BJ (cell line): ENCODE results near the gene TTC7B. TPM values are rescaled to one million over a fixed set of nuclear protein-coding genes. Genes with fewer than 3 reads are reported as not detected.

Experiments used
- CTCF ChIA-PET: fragments of 350-600 bp; formaldehyde crosslinking; extraction: SDS; loops from one replicate; lab custom pipeline; 2021; ENCODE audit warnings: antibody characterized with exemption, inconsistent platforms; lab: Yijun Ruan, JAX
- POLR2A ChIA-PET: fragments of 300-600 bp; sonication (Branson Sonifier 250); formaldehyde crosslinking; extraction: SDS; loops from one replicate; lab custom pipeline; 2021; ENCODE audit warnings: antibody characterized with exemption; lab: Charles Lee
- DNase-seq: peaks from one replicate; pipeline ENCODE4 v3.0.0-alpha.2; 2011; ENCODE audit warnings: low read depth
- H3K27me3 ChIP-seq: 2 replicates; pipeline ENCODE4 v1.6.0; 2011; ENCODE audit warnings: low read length; ENCODE audit not compliant: control insufficient read depth, insufficient read depth
- H3K36me3 ChIP-seq: 2 replicates; pipeline ENCODE4 v1.5.1; 2011; ENCODE audit warnings: low read length; ENCODE audit not compliant: control insufficient read depth, insufficient read depth
- H3K4me3 ChIP-seq: 2 replicates; pipeline ENCODE4 v1.5.1; 2011; ENCODE audit warnings: low read depth, mild to moderate bottlenecking, control low read depth, low read length
- CTCF ChIP-seq: IDR thresholded peaks from 2 replicates; pipeline ENCODE4 v1.5.1; 2011; ENCODE audit warnings: low read depth, mild to moderate bottlenecking, control low read depth, inconsistent platforms, low read length, moderate library complexity; ENCODE audit not compliant: insufficient read depth
- polyA plus RNA-seq: library from polyadenylated mRNA; depleted of rRNA; stranded (reverse); fragments of >200 nt; gene quantifications from 2 replicates; pipeline ENCODE4 v1.2.3, GENCODE V29; 2011

The TTC7B gene
- polyA plus RNA-seq, 1 experiment, result 46.9 TPM

DNA sequence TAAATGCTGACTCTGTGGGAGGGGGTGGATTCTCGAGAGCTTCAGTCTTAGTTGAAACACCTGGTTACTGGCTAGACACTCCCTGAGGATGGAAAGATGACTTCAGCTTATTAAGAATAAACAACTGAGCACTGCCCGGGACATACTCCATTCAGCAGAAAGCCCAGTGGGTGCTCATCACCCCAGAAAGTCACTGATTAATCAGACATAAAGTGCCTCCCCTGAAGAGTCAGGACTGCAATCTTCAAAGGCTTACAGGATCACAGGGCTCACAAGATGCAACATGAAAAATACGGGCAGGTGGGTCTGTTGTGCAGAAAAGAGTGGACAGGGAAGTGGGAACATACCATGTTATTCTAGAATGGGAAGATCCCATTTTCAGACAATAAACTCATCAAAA is 212.4 kb downstream of the TTC7B start:
- Histone ChIP-seq H3K4me3 (no peak overlapping the region), H3K36me3 (no peaks in the 10 kb centered on the region), H3K27me3 (no peaks in the 10 kb centered on the region)
- CTCF ChIA-PET, result no interaction called here
- POLR2A ChIA-PET, result no interaction called here
- DNase-seq, result no peak
- TF ChIP-seq CTCF, result no peak

DNA sequence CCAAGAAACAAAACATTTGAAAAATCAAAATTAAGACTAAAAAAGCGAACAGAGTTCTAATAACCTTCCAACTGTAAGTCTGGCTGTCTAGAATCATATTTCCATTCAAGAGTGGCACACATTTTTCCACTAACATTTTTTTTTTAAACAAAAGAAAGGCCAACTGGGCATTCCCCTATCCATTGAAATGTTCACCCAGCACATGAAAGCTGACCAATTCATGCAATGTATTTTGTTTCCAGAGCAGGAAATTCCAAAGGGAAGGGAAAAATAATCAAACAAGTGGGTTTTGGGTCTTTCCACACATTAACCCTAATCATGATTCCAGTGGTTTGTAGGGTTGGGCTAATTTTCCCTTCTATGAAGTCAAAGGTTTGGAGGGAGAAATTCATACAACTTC is 212.9 kb downstream of the TTC7B start:
- POLR2A ChIA-PET, result no interaction called here
- CTCF ChIA-PET, result no interaction called here

DNA sequence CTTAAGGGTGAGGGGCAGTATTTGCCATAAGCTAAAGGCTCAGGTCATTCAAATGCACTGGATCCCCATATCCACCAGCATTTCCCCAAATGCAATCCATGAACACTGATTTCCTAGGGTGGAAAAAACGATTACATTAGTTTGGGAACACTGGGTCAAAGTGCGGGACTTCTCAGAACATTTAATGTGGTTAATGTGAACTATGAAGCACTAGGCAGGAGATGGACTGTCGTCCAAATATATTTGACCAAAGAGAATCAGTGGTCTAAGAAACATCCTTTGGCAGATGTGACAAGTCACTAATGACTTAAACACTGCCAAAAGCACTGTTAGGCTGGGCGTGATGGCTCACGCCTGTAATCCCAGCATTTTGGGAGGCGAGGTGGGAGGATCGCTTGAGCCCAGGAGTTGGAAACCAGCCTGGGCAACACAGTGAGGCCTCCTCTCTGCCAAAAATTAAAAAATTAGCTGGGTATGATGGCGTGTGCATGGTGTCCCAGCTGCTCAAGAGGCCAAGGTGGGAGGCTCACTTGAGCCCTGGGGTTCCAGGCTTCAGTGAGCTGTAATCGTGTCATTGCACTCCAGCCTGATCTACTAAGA is 214.0 kb downstream of the TTC7B start:
- POLR2A ChIA-PET, result no interaction called here
- no peaks in the 10 kb centered on the region for H3K36me3 ChIP-seq
- no peak for TF ChIP-seq CTCF
- DNase-seq, result no peak
- no peak overlapping the region for H3K4me3 ChIP-seq
- no peaks in the 10 kb centered on the region for H3K27me3 ChIP-seq
- CTCF ChIA-PET, result no interaction called here

More for the DNA sequence above, 212.9 kb downstream of the TTC7B start:
- Histone ChIP-seq H3K36me3 (no peaks in the 10 kb centered on the region), H3K4me3 (no peak overlapping the region), H3K27me3 (no peaks in the 10 kb centered on the region)
- DNase-seq, result no peak
- no peak for TF ChIP-seq CTCF

DNA sequence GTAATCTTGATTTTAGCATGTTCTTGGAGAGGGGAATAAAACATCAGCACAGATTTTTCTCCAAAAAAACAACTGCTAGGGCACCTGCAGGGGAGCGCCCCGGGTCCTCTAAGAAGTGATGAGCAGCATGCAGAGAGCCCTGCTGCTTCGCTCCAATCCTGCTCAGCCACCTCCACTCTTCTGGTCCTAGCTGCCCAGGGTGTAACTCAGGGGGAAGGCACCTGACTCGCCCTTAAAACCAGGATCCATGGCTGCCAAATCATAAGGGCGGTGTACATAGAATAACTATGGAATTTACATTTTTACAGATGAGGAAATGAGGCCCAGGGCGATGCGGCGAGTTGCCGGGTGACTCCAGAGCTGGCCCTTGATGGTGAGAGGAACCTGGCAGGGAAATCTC is 214.7 kb downstream of the TTC7B start:
- Histone ChIP-seq H3K27me3 (no peaks in the 10 kb centered on the region), H3K4me3 (no peak overlapping the region), H3K36me3 (no peaks in the 10 kb centered on the region)
- ChIA-PET CTCF (no interaction called here), POLR2A (no interaction called here)
- no peak for DNase-seq
- no peak for TF ChIP-seq CTCF

DNA sequence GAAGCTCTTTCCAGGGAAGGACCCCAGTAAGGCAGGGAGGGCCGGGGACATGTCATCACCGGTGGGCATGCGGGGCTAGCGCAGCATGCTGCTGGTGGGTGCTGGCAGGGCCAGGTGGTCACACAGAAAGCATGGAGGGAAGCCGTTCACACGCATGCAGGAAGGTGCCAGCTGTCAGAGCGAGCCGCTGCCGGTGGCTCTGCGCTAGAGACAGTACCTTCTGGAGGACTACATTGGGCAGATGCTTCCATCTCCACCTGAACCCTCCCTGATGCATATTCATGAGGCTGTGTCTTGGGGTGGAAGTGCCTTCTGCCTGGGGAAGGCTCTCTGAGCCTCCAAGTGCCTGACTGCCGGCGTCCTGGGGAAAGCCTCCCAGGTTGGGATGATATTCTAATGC is 215.6 kb downstream of the TTC7B start:
- Histone ChIP-seq H3K4me3 (no peak overlapping the region), H3K27me3 (no peaks in the 10 kb centered on the region), H3K36me3 (no peaks in the 10 kb centered on the region)
- no peak for DNase-seq
- ChIA-PET POLR2A (no interaction called here), CTCF (interaction anchor here (1.8 kb wide), 1 partner anchor 10 kb away, joined by 6 read pairs; no protein-coding TSS in a partner anchor)
- TF ChIP-seq CTCF, result no peak
